ENCODE measurements around the gene NDUFV3. TPM values are rescaled to one million over a fixed set of nuclear protein-coding genes. Genes with fewer than 3 reads are reported as not detected.
A peak's percentile ranks its signal among the peaks of the same experiment; 100 is the strongest.

NDUFV3 gene
- total and polyA plus RNA-seq, 2 of the 13 experiments (the other 11 are each of a cell fraction or from before 2014, with no cell fraction given): 14.2 to 29.6 TPM

GRCh38 chr21:42878993-42879787 is 13.9 kb upstream of the NDUFV3 start, which contains the start of gene WDR4 (continued):
- peak; percentile 92 for TF ChIP-seq KDM5A (IDR thresholded peaks at IDR 0.05; ENCODE audit: borderline replicate concordance, low read length)
- peak; percentile 67 for TF ChIP-seq ZNF556 (CRISPR knock-in tag; IDR thresholded peaks at IDR 0.05; ENCODE audit: borderline replicate concordance)
- no peak for TF ChIP-seq FOXA1 (IDR thresholded peaks at IDR 0.05)
- peak; percentile 13; the same call in 1 of the 2 replicates for TF ChIP-seq FOXA1 (CRISPR knock-in tag; IDR thresholded peaks at IDR 0.05)
- TF ChIP-seq CEBPZ (IDR thresholded peaks at IDR 0.05; ENCODE audit: low read length): no peak
- TF ChIP-seq ZNF761 (CRISPR knock-in tag; conservative IDR thresholded peaks at IDR 0.05): 0 out of 2 replicates have a peak, but pooled peaks have one; percentile 31
- no peak for TF ChIP-seq SIX1 (CRISPR knock-in tag; IDR thresholded peaks at IDR 0.05; ENCODE audit: borderline replicate concordance)
- TF ChIP-seq ZNF784 (CRISPR knock-in tag; IDR thresholded peaks at IDR 0.05; ENCODE audit: borderline replicate concordance): peak; percentile 26; the same call in 1 of the 2 replicates
- TF ChIP-seq SUZ12 (IDR thresholded peaks at IDR 0.05; ENCODE audit: low read depth, low read length): no peak
- TF ChIP-seq, protein P1, sequence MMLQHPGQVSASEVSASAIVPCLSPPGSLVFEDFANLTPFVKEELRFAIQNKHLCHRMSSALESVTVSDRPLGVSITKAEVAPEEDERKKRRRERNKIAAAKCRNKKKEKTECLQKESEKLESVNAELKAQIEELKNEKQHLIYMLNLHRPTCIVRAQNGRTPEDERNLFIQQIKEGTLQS (CRISPR knock-in tag; IDR thresholded peaks at IDR 0.05): no peak
- peak; percentile 50; the same call in 1 of the 2 replicates for TF ChIP-seq NFKB2 (CRISPR knock-in tag; IDR thresholded peaks at IDR 0.05; ENCODE audit: borderline replicate concordance)
- TF ChIP-seq ZNF639 (CRISPR knock-in tag; conservative IDR thresholded peaks at IDR 0.05): 0 out of 2 replicates have a peak, but pooled peaks have one; percentile 54
- TF ChIP-seq ZNF687 (CRISPR knock-in tag; IDR thresholded peaks at IDR 0.05): peak; percentile 93
- TF ChIP-seq SNAPC2 (CRISPR knock-in tag; IDR thresholded peaks at IDR 0.05): no peak; the same call in 1 of the 2 replicates
- TF ChIP-seq SRSF4 (IDR thresholded peaks at IDR 0.05; ENCODE audit: low read depth, low read length, poor library complexity, severe bottlenecking): no peak
- no peak for TF ChIP-seq ZNF879 (CRISPR knock-in tag; IDR thresholded peaks at IDR 0.05)
- TF ChIP-seq HMG20B (CRISPR knock-in tag; conservative IDR thresholded peaks at IDR 0.05): no peak
- no peak for TF ChIP-seq ZNF430 (CRISPR knock-in tag; IDR thresholded peaks at IDR 0.05)
- TF ChIP-seq CBX1 (IDR thresholded peaks at IDR 0.05; ENCODE audit: low read depth): peak; percentile 41
- no peak for TF ChIP-seq TOE1 (CRISPR knock-in tag; IDR thresholded peaks at IDR 0.05)
